ENCODE data around the gene DIAPH1.

GRCh38 chr5:141649056-141649688, 30.4 kb upstream of the DIAPH1 start:
- TF ChIP-seq EZH2 (IDR thresholded peaks at IDR 0.05; ENCODE audit: borderline replicate concordance, low read length) (no peak), CTCF (conservative IDR thresholded peaks at IDR 0.05 in 1 of 2, IDR thresholded peaks at IDR 0.05 in 1 of 2; ENCODE audit: extremely low read depth in 1 of 2, insufficient read depth in 1 of 2, low read depth in 1 of 2, low read length in 2 of 2) (no peak)

All from mammary epithelial cell (primary cell).